Chondrocyte (in vitro differentiated cells): ENCODE results near the gene CEP97. TPM values are rescaled to one million over a fixed set of nuclear protein-coding genes. Genes with fewer than 3 reads are reported as not detected.

Experiments used
- DNase-seq: peaks from one replicate; pipeline ENCODE4 v3.0.0; 2021; ENCODE audit warnings: mixed read lengths, low spot score
- H3K27ac Mint-ChIP-seq: one replicate; pipeline ENCODE4 v1.8.0; 2021; ENCODE audit warnings: mild to moderate bottlenecking, moderate library complexity, mixed read lengths; ENCODE audit not compliant: unreplicated experiment
- H3K27me3 Mint-ChIP-seq: 2 replicates; pipeline ENCODE4 v1.8.0; 2021; ENCODE audit warnings: low read depth, mixed read lengths
- H3K36me3 Mint-ChIP-seq: 2 replicates; pipeline ENCODE4 v1.8.0; 2021; ENCODE audit warnings: low read depth, mixed read lengths
- H3K4me1 Mint-ChIP-seq: 2 replicates; pipeline ENCODE4 v1.8.0; 2021; ENCODE audit warnings: low read depth, mild to moderate bottlenecking, mixed read lengths
- H3K4me3 Mint-ChIP-seq: one replicate; pipeline ENCODE4 v1.8.0; 2021; ENCODE audit warnings: mild to moderate bottlenecking, moderate library complexity, mixed read lengths; ENCODE audit not compliant: unreplicated experiment
- H3K9me3 Mint-ChIP-seq: 2 replicates; pipeline ENCODE4 v1.8.0; 2021; ENCODE audit warnings: low read depth, mixed read lengths
- total RNA-seq: library from RNA; stranded (reverse); gene quantifications from 3 replicates; pipeline ENCODE4 v1.2.1, GENCODE V29; 2021
- TF ChIP-seq, protein P1 (sequence below): fragments of 200-600 bp; sonication (generic); IDR thresholded peaks from 2 replicates; pipeline ENCODE4 v1.5.0; 2021; ENCODE audit warnings: antibody characterized with exemption, mild to moderate bottlenecking, moderate library complexity

Gene CEP97
- total RNA-seq, 1 donor from 2014 or later, result 11.8 TPM

DNA sequence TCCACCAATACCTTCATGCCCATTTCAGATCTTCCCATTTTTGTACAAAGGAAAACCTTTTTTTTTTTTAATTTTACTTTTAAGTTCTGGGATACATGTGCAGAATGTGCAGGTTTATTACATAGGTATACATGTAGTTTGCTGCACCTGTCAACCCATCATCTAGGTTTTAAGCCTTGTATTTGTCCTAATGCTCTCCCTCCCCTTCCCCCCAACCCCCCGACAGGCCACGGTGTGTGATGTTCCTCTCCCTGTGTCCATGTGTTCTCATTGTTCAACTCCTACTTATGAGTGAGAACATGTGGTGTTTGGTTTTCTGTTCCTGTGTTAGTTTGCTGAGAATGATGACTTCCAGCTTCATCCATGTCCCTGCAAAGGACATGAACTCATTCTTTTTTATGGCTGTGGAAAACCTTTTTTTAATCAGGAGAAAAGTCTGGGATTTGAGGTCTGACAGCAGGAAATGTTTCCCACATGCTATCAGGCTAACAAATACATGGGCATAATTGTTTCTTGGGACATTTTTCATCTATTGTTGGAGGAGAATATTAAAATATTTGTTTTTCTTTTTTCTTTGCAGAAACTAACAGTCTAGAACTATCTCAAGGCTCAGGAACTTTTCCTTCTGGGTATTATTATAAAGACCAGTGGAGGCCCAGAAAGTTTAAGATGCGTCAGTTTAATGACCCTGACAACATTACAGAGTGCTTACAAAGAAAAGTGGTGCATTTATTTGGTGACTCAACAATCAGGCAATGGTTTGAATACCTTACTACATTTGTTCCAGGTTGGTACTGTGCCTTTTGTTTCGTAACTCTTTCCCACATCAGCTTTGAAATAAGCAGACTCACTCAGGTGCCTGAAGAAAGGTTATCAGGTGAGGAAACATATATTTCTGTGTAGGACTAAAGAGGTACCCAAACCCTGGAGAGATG, 92.1 kb downstream of the CEP97 start:
- TF ChIP-seq, protein P1, sequence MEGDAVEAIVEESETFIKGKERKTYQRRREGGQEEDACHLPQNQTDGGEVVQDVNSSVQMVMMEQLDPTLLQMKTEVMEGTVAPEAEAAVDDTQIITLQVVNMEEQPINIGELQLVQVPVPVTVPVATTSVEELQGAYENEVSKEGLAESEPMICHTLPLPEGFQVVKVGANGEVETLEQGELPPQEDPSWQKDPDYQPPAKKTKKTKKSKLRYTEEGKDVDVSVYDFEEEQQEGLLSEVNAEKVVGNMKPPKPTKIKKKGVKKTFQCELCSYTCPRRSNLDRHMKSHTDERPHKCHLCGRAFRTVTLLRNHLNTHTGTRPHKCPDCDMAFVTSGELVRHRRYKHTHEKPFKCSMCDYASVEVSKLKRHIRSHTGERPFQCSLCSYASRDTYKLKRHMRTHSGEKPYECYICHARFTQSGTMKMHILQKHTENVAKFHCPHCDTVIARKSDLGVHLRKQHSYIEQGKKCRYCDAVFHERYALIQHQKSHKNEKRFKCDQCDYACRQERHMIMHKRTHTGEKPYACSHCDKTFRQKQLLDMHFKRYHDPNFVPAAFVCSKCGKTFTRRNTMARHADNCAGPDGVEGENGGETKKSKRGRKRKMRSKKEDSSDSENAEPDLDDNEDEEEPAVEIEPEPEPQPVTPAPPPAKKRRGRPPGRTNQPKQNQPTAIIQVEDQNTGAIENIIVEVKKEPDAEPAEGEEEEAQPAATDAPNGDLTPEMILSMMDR, result no peak
- Mint-ChIP-seq H3K4me1 (peaks cover 9% of the 10 kb centered on the region), H3K36me3 (peaks cover 15% of the 10 kb centered on the region), H3K9me3 (no peaks in the 10 kb centered on the region), H3K27me3 (no peaks in the 10 kb centered on the region), H3K4me3 (no peak overlapping the region), H3K27ac (no peak overlapping the region)
- no peak for DNase-seq

DNA sequence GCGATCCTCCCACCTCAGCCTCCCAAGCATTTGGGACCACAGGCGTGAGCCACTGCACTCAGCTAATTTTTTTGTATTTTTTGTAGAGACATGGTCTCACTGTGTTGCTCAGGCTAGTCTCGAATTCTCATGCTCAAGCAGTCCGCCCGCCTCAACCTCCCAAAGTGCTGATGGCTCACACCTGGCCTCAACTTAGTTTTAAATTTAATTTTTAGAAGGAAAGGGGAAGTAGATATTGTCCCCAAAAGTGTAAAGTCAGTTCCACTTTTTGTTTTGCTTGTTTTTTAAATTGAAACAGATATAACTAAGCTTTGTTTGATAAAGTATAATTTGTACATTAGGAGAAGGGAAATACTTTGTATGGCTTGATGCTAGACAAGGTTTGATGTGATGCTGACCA, 93.6 kb downstream of the CEP97 start:
- Mint-ChIP-seq H3K36me3 (peaks cover 21% of the 10 kb centered on the region), H3K27me3 (no peaks in the 10 kb centered on the region), H3K27ac (no peak overlapping the region), H3K4me1 (peaks cover 9% of the 10 kb centered on the region), H3K9me3 (no peaks in the 10 kb centered on the region), H3K4me3 (no peak overlapping the region)
- DNase-seq, result no peak
- TF ChIP-seq, protein P1, result no peak

DNA sequence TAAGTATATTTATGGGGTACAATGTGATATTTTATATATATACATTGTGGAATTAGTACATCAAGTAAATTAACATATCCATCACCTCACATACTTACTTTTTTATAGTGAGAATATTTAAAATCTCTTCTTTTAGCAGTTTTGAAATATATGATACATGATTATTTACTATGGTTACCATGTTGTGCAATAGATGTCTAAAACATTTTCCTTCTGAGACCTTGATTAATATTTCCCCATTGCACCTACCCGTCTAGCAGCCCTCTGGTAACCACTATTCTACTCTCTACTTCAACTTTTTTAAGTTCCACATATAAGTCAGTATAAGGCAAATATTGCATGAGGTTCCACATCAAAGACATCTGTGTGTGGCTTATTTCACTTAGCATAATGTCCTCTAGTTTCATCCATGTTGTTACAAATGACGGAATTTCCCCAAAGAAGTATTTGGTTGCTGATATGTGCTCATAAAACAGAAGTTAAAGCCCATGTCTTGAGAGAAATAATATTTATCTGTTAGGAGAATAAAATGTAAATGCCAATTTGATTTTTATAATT, 95.3 kb downstream of the CEP97 start:
- H3K36me3 Mint-ChIP-seq, result peaks cover 21% of the 10 kb centered on the region
- peaks cover 12% of the 10 kb centered on the region for H3K4me1 Mint-ChIP-seq
- no peaks in the 10 kb centered on the region for H3K9me3 Mint-ChIP-seq
- DNase-seq, result no peak
- TF ChIP-seq, protein P1, result no peak
- no peaks in the 10 kb centered on the region for H3K27me3 Mint-ChIP-seq
- H3K27ac Mint-ChIP-seq, result no peak overlapping the region
- H3K4me3 Mint-ChIP-seq, result no peak overlapping the region

Other genes with a start within 250 kb of the CEP97 start
- 15.7 to 20.6 TPM (median 17.2 TPM) in 3 replicates for gene SENP7, start 211.4 kb upstream of the CEP97 start, total RNA-seq
- 12.8 to 17.6 TPM (median 17.0 TPM) in 3 replicates for gene TRMT10C, start 162.7 kb upstream of the CEP97 start, total RNA-seq
- 128 to 145 TPM (median 139 TPM) in 3 replicates for gene PCNP, start 150.4 kb upstream of the CEP97 start, total RNA-seq
- 13.3 to 17.7 TPM (median 14.7 TPM) in 3 replicates for gene ZBTB11, start 47.5 kb upstream of the CEP97 start, total RNA-seq
- gene RPL24, start 37.9 kb upstream of the CEP97 start, total RNA-seq, result 649 to 687 TPM (median 652 TPM) in 3 replicates
- gene NXPE3, start 54.6 kb downstream of the CEP97 start, total RNA-seq, result 20.3 to 27.1 TPM (median 20.4 TPM) in 3 replicates
- 17.6 to 22.8 TPM (median 18.9 TPM) in 3 replicates for gene NFKBIZ, start 124.9 kb downstream of the CEP97 start, total RNA-seq